ENCODE data around the gene CAMKMT.

DNA sequence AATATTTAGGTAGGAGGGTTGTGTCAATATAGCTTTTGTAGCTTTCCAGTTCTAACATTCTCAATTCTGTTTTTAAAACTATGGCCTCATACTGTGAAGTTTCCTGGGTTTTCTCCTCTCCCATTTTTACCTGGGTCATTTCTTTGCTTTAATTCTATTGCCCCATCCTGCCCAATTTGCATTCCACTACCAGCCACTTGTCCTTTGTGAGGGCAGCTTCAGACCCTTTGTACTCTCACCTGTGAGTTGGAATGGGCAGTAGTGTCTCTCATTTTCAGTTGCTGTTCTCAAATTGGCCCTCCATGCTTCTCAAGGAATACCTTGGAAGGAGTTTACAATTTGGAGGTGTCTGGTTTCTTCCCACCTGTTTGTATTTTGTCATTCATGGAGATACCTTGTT is 108.4 kb downstream of the CAMKMT start:
- no peak for TF ChIP-seq EP300 (IDR thresholded peaks at IDR 0.05; ENCODE audit: low read depth)
- TF ChIP-seq CTCF (IDR thresholded peaks at IDR 0.05): no peak
- TF ChIP-seq POLR2A (IDR thresholded peaks at IDR 0.05): no peak
- no peak for TF ChIP-seq POLR2AphosphoS5 (IDR thresholded peaks at IDR 0.05)

All from transverse colon (tissue), 4 donors.